ENCODE data around the gene ABHD2.
"Not testable (repeated sequence)": the region's sequence is repeated elsewhere in the genome, so short reads cannot be mapped to it uniquely, and the experiment has no call there.

The ABHD2 gene

DNA sequence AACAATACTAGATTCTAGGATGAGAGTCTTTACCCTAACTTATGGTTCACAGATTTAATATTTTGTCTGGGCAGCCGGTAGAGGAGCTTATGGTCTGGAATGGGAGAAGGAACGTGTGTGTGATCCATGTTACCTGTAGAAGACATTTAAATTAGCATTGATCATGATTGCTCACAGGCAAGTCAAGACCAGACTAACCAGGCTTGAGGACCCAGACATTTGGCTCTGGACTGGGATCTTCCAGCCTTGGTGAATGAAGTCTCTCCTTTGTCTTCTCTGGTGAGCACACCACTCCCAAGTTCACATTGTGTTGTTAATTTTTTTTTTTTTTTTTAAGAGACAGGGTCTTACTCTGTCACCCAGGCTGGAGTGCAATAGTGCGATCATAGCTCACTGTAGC, 11.7 kb downstream of the ABHD2 start:
- no peak for DNase-seq (ENCODE audit: low spot score)

DNA sequence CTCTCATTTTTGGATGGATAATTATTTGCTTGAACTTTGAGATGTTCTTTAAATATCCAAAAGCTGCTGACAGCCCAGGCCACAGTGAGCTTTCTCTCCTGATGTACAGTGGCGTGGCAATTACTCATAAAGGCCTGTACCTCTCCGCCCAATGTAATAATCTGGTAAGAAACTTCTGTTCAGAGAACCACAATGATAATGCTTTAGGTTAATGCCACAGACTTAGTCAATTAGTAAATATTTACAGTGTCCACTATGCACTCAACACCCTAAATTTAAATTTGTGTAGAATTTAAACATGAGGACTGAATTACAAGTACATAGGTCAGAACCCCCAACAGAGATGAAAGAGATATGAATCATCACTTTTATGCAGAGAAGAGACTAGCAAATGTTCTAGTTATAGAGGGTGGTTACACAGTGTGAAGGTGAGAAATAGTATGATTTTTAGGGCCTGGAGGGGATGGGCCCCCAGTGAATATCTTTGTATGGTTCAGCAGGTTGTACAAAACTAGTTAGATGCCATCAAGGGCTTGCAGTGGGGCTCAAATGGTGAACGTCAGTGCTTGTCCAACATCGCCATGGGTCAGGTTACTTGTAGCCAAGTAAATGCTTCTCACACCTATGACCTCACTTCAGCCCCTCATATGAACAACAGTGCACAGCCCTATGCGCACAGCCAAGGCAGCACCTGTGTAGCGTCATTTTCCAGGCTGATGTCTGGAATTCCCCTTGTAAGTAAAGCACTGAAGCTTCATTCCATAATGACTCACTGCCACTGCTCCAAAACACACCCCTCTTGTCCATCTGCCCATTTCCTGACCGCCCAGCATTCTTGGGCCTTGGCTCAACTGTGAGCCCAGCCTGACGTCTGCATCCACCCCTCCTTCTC, 13.3 kb downstream of the ABHD2 start:
- no peak for DNase-seq (ENCODE audit: low spot score)

DNA sequence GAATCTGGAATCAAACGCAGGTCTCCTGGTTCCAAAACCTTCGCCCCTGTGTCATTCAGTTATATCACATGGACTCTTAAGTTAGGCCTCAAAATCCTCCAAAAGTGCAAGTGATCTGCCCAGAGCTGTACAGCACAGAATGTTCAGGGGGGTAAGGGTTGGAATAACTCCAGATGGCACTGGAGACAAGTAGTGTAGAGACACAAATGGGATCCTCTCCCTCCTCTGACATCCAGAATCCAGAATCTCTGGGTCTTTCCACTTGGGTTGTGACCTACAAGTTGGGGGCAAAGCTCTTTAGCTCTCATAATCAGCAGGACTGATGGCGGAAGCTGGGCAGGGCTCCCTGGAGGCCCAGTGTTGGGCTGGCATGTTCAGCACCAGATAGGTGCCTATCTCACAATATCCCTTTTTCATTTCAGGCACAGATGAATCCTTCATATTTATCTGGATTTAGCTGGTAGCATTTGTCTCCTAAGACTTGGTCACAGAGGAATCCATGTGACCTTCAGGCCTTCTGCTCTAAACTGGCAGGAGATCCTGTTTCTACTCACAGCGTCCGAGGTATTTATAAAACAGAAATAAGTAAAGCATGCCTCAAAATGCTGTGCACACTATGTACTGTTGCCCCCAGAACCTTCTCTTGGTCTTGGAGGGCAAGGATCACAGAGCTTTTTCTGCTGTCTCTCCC, 15.4 kb downstream of the ABHD2 start:
- no peak for DNase-seq (ENCODE audit: low spot score)

- no peak for DNase-seq (ENCODE audit: low spot score)
Measured at GRCh38 chr15:89104172-89104564, 15.9 kb downstream of the ABHD2 start.

DNA sequence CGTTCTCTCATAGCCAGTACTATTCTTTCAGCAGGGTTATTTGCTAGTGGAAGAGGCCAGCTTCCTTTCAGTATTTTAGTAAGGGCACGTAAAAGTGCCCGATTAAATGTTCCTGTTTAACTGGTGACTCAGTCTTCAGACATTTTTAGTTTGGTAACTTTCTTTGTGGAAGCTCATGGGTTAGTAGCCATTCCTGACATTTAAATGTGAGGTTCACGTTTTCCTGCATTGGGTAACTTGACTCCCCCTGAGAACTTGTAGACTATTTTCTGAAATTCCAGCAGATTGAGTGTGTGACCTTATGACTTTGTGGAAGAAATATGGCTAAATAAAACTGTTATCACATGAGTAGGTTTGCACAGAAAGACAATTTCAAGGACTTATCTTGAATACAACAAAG, 16.9 kb downstream of the ABHD2 start:
- no peak for DNase-seq (ENCODE audit: low spot score)

DNA sequence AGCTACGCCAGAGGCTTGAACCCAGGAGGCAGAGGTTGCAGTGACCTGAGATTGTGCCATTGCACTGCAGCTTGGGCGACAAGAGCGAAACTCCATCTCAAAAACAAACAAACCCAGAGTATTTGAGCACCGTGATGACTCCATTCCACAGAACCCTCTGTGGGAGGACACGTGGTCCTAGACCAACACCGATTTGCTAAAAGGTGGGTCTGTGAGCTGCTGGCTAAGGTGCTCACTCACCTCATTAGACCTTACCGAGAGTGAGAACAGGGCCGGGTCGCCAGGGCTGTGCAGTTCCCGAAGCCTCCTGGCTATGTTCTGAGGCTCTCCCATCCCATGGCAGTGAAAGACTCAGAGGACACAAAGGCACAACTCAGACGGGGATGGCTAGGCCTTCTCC, 17.9 kb downstream of the ABHD2 start:
- DNase-seq (ENCODE audit: low spot score) = no peak

GRCh38 chr15:89107984-89108383, 19.7 kb downstream of the ABHD2 start:
- DNase-seq (ENCODE audit: low spot score) = no peak

GRCh38 chr15:89108835-89109234, 20.6 kb downstream of the ABHD2 start:
- DNase-seq (ENCODE audit: low spot score) = no peak

DNA sequence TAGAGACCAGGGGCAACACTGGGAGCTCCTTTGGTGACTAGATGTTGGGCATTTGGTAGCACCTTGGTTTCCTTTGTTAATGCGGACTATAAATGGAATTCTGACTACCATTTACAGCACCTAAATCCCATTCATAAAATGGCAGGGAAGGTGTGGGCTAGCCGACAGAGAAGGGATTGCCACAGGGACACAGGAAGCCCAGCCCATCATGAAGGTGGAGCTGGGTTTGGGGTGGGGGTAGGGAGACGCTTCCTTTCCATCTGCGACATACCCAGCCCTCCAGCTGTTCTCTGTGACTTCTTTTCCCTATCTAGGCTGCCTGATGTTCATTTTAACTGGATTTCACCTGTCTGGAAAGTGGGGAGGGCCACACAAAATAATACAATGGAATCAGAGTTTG, 21.0 kb downstream of the ABHD2 start:
- DNase-seq (ENCODE audit: low spot score) = no peak

DNA sequence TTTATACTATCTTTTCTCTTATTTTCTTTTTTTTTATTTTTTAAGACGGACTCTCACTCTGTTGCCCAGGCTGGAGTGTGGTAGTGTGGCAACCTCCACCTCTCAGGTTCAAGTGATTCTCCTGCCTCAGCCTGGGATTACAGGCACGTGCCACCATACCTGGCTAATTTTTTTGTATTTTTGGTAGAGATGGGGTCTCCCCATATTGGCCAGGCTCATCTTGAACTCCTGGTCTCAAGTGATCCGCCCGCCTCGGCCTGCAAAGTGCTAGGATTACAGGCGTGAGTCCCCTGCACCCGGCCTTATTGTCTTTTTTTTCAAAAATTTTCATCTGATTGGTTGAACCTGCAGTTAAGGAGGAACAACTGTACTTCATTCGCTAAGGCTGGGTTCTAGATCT, 21.8 kb downstream of the ABHD2 start:
- no peak for DNase-seq (ENCODE audit: low spot score)

- no peak for DNase-seq (ENCODE audit: low spot score)
Measured at GRCh38 chr15:89111352-89111751, 23.1 kb downstream of the ABHD2 start.

- no peak for DNase-seq (ENCODE audit: low spot score)
Measured at GRCh38 chr15:89111961-89112340, 23.7 kb downstream of the ABHD2 start.

DNA sequence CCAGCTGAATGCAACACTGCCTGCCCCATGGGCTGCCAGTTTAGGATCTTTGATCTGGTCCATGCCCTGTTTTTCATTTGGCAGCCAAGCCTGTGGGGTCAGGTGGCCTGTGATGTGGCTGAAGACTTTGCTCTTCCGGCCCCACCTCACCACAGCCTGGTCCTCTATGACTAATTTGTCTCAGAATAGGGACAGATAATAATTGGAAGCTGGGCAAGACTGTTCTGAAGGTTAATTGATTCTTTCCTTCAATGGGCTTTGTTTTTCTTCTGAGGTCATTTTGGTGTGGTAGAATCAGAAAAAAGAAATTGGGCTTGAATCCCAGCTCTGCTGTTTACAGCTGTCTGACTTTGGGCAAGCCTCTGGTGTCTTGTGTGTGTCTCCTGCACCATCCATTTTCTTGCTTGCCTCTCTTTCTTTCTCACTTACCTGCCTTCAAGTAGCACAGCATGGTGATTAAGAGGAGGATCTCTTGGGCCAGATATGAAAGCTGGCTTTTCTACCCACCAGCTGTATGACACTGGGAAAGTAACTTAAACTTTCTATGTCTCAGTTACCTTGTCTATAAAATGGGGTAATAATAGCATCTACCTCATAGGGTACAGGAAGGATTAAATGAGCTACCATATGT, 24.2 kb downstream of the ABHD2 start:
- peak; percentile 48 for DNase-seq (ENCODE audit: low spot score)

GRCh38 chr15:89113296-89114024, 25.2 kb downstream of the ABHD2 start:
- no peak for DNase-seq (ENCODE audit: low spot score)

DNA sequence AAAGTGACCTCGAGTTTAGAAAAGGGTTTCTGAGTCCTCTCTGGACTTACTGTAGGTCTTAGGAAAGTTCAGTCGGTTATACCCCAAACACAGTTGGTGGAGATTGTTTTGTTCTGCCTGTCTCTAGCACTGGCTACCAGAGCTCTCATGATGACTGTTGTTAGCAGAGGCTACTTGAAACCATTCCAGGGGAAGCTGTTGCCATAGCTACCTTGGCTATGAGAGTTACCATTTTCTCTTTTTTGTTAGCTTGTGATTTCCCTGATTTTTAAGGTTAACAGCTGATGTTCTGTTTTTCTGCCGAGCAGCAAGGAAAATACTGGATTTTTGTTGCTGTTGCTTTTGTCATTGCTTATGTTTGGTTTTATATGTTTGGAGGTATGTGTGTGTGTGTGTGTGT, 26.7 kb downstream of the ABHD2 start:
- DNase-seq (ENCODE audit: low spot score) = no peak

- DNase-seq (ENCODE audit: low spot score) = no peak
Measured at GRCh38 chr15:89115547-89115946, 27.3 kb downstream of the ABHD2 start.

DNA sequence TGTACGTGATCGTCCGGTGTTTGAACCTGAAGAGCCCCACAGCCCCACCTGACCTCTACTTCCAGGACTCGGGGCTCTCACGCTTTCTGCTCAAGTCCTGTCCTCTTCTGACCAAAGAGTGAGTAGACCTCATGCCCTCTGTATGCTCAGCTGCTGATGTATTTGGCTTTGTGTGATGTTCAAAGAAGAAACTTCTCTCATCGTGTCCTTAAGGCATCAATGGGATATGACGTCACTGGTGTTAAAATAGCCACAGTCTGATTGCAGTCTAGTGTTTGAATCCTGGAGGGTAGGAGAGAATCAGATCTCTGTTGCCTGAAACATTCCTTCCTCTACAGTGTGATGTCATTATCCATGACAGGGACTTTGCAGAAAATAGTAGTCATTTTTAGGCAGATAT, 28.1 kb downstream of the ABHD2 start:
- no peak for DNase-seq (ENCODE audit: low spot score)

DNA sequence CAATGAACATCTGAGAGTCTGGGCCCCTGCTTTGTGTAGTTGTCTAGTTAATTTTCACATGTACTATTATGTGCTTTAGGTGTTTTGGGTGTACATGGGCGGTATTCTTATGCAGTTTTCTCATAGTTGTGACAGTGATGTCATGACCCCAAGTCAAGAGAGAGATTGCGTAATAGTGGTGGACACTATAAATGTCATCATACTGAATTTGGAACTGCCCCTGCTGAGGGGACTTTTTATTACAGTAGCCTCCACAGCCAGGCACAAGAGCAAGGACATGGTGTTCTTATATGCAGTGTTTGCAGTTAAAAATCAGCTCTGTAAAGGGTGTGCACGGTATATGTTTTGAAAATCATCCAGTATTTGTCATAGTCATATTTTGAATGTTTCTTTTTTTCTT, 29.5 kb downstream of the ABHD2 start:
- no peak for DNase-seq (ENCODE audit: low spot score)

- no peak for DNase-seq (ENCODE audit: low spot score)
Measured at GRCh38 chr15:89118481-89118989, 30.3 kb downstream of the ABHD2 start.

DNA sequence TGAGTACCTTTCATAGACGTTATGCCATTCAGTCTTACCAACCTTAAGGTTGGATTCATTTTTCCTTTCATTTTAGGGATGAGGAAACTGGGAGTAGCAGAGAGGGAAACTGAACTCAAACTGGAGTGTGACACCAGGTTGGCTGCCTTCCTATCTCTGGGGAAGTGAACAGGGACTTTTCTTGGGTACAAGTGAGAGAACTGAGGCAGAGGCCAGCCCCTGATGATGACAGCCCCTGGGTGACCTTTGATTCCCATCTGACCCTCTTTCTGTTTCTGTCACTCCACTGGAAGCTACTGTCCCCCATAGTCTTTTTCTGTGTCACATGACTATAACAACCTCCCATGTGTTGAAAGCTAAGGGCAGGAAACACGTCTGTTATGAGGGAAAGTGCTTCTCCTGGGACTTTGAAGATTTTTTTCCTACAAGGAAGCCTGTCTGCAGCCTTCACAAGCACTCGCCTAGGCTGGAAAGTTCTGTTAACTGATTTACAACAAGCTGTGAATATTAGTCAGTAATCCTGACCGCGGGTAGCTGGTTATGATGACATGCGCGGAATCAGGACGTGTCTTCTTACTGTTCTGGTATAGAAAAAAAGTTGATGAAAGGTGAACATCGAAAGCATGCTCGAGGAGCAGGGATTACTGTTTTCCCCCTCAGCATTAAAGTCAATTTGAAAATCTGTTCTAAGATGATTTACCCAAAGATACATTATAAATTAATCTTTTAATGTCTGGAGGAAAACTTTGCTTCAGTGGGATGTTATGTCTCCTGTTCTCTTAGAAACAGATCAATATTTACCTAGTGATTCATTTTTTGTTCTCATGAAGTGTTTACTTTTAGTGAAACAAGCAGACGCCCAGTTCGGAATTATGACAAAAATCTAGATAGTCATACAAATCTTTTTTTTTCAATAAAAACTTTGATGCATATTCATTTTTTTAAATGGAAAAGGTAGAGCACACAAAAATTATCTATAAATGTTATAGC, 31.5 kb downstream of the ABHD2 start:
- no peak for DNase-seq (ENCODE audit: low spot score)

DNA sequence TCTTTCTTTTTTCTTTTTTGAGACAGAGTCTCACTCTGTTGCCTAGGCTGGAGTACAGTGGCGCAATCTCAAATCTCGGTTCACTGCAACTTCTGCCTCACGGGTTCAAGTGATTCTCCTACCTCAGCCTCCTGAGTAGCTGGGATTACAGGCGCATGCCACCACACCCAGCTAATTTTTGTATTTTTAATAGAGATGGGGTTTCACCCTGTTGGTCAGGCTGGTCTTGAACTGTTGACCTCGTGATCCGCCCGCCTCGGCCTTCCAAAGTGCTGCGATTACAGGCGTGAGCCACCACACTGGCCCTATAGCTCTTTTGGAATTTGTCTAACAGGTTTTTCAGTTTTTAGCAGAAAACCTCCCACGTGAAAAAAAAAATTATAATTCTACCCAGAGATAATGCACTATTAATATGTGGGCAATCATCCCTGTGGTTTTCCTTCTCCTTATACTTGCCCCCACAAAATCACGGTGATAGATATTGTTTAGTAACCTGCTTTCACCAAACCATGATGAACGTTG, 32.3 kb downstream of the ABHD2 start:
- DNase-seq (ENCODE audit: low spot score) = not testable (repeated sequence)

Measured in CD4-positive, alpha-beta T cell treated with Interleukin-2 at 100 ng/mL for 4 hours (primary cell).